HG02885 (cell line): ENCODE measurements around the gene COA8.

ENCODE experiments used
- ATAC-seq: cut with Tn5 transposase; IDR thresholded peaks from one replicate; pipeline ENCODE4 v1.9.1; 2021; ENCODE audit warnings: mild to moderate bottlenecking; ENCODE audit not compliant: unreplicated experiment, poor library complexity

The COA8 gene

DNA sequence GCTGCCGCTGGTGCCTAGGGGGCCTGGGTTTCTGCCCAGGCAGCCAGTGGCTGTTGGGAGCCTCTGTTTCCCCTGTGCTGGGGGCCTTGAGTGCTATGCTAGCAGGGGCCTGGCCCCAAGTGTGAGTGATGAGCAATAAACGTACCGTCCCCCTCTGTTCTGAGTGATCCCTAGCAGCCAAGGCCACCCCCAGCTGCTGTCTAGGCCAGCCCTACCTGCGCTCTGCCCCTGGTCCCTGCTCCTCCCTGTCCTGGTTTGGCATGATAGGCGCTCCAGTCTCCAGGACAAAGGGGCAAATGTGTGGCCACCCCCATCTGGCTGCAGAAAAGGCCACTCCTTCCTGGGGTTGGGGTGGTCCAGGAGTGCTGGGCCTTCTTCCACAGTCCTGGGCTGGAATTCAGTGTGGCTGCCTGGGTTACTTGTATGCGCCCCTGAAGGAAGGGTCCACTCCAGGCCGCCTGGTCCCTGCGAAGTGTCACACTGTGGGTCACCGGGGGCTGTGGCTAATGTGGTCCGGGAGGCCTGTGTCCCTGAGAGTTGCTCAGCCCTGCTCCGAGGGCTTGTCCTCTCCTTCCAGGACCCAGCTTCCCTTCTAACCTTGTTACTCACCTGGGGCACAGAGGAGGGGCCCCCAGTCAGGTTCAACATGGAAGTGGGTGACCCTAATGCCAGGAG lies 26.7 kb upstream of the COA8 start:
- no peak for ATAC-seq

GRCh38 chr14:103536693-103537092 lies 26.1 kb upstream of the COA8 start:
- ATAC-seq: no peak

DNA sequence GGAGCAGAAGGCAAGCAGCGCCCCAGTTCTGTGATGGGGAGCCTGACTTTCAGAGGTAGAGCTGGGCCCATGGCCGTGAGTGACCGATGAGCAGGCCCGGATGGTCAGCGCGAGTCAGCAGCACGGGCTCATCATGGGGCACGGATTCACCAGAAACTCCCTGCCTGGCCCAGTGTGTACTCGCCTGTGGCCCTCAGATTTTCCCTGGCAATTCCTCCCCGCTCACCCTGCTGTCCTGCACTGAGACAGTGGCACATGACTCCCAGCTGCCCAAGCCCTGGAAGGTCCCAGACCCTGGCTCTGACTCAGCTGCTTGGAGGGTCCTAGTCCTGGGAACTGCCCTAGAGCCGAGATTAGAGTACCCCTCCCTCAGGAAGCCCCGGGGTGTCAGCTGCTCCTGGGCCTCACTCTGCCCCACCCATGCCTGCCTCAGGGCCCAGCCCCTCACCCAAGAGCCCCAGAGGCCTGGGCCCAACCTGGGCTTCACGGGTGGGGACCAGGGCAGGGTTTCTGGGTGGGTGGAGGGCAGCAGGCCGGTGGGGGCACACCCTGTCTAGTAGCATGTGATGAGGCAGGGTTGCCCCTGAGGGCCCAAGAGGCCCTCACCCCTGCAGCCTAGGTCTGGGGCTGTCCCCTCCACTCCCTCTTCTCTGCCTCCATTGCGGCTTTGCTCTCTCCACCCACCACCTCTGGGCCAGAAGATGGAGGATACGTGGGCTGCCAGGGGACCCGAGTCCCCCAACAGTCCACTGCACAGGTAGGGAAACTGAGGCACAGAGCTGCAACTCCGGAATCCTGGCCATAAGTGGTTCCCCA lies 25.4 kb upstream of the COA8 start:
- ATAC-seq: no peak

DNA sequence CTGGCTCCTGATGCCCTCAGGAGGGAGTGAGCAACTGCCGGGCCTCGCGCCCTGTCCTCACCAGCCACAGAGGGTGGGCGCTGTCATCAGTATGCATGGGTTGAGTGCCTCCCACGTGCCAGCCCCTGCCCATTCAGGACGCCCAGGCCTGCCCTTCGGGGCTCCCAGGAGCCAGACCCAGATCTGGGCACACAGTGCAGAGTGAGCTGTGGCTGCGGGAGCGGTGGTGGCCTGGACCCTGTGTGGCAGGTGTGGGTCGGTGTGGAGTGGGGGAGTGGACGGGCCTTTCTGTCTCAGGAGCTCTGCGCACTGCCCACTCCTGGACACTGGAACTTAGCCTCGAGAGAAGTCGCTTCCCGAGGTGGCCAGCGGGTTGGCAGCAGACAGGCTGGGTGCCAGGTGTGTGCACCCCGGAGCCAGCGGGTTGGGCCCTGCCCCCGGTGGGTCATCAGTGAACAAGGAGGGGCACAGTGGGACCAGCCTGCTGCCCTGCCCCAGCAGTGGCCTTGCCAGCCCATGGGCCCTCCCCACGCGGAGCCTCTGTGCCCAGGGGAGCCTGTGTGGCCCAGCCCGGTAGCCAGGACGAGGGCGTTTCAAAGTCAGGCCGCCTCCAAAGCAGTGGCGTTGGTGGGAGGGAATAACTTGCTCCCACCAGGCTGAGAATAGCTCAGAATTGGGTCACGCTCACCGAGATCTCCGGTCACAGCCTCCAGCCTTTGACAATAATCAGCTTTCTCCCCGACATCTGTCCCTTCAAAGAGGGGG lies 24.3 kb upstream of the COA8 start:
- no peak for ATAC-seq

DNA sequence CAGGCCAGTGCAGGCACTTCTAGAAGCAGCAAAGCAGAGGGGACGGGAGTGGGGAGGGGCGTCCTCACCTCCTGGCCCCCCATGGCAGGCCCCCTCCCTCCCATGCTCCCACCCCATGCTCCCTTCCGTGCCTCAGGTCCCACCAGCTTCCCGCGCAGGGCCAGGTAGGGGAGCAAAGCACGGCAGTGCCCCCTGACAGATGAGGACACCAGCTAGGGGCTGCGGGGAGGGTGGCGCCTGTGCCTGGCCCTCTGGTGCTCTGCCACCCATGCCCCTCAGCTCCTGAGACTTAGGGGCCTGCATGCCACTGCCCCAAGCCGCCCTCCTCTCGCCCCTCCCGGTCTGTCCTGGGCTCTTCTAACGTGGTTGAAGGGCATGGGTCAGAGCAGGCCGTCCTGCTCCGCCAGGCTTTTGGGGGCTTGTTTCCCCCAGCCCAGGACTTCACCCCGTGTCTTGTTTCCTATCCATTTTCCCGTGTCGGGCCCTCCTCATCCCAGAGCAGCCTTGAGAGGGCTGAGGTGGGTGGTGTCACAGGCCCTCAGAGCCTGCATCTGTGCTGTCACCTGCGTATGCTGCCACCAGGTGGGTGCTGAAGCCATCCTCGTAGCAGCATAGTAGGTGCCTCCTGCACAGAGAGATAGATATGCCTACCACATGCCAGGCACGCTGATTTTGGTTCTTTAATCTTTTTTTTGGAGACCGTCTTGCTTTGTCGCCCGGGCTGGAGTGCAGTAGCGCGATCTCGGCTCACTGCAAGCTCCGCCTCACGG lies 23.5 kb upstream of the COA8 start:
- no peak for ATAC-seq

- ATAC-seq: no peak
Observed at GRCh38 chr14:103540821-103541708, 21.7 kb upstream of the COA8 start.

DNA sequence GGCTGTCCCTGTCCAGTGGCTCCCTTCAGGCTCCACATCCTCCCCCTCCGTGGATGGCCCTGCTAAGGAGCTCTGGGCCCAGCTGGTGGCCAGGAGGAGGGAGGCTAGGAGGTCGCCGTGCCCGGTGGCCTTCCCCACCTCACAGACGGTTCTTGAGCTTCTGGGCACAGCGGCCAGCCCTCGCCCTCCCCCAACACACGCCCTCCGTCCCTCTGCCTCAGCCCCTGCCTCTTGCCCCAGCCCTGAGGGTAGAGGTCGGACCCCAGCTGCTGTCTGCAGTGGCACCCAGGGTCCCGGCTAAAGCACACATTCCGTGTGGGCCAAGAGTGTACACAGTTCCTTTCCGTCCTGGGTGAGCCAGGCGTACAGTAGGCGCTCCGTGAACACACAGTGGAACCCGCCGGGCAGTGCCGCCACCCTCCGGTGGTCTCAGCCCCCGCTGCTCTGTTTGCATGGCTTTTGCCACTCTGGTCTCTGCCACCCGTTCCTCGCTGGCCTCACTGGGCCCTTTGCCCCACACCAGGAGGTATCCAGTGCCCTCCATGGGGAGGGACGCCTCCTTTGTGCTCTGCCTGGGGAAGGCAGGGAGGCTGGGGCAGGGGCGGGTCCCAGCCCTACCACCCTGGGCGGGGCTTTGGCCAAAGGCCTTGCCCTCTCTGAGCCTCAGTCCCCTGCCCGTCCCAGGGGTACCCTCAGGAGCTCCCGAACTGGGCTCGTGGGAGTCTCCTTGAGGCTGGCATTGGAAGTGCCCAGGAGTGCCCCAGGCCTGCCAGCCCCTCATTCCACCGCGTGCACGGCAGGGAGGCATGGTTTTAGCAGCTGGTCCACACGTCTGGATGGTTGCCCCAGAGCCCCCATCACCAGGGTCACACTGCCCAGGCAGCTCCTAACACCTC lies 20.8 kb upstream of the COA8 start:
- no peak for ATAC-seq

DNA sequence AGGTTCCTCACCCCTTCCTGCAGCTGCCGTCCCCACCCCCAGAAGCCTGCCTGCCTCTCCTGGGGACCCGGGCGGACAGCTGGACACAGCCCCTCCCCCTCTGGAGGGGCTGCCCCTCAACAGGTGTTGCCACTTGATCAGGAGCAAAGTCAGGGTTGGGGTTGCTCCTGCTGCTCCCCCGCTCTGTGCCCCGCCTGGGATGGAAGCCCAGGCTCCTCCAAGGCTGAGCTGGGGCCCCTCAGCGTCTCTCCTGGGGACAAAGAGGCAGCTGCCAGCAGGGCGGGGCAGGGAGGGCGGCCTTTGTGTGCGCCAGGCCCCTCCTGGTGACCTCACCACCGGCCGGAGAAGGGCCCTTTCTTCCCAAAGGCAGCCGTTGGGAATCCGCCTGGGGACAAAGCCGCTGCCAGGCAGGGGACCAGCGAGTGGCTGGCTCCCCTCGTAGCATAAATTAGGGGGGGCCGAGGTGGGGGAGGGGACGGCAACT lies 20.1 kb upstream of the COA8 start:
- ATAC-seq: no peak

GRCh38 chr14:103543140-103543539 lies 19.6 kb upstream of the COA8 start:
- ATAC-seq: no peak

- no peak for ATAC-seq
Observed at GRCh38 chr14:103543721-103544387, 18.9 kb upstream of the COA8 start.

GRCh38 chr14:103544388-103545218 lies 18.2 kb upstream of the COA8 start:
- no peak for ATAC-seq

- ATAC-seq: no peak
Observed at GRCh38 chr14:103545219-103545914, 17.4 kb upstream of the COA8 start.

DNA sequence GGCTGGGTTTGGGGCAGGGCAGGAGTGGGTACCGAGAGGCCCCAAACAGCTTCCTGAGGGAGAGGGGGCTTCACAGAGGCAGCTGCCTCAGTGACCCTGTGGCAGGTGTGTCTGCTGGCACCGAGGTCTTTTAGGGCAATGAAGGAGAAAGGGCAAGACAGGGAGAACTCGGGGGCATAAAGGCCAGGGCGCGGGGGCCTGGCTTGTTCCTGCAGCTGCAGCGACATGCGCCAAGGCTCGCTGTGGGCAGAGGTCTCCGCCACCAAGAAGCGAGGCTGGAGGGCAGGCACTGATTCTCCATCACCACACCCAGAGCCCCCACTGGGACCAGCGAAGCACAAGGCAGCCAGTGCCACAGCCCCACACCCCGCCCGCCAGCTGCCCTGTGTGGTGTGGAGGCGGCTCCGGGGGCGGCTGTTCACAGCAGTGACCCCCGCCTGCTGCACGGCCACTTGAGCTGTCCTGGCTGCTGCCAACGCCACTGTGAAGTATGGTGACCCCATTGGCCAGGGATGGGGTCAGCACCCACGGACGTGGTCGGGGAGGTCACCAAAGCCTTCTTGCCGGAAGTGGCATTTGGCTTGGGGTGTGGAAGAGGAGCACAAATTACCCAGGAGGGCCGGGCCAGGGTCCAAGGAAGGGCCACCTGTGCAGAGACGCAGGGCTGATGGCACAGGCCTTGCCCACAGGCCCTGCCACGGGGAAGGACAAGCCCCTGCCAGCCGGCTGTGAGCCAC lies 16.7 kb upstream of the COA8 start:
- no peak for ATAC-seq

GRCh38 chr14:103546652-103547454 lies 15.9 kb upstream of the COA8 start:
- ATAC-seq: no peak

GRCh38 chr14:103547455-103547940 lies 15.3 kb upstream of the COA8 start:
- no peak for ATAC-seq
